AG09319 (cell line): ENCODE results near the gene KLHDC8A.

ENCODE experiments used
- DNase-seq: peaks from one replicate; pipeline ENCODE4 v3.0.0-alpha.2; 2010; ENCODE audit warnings: low read depth; ENCODE audit errors: extremely low read depth
- CTCF ChIP-seq: IDR thresholded peaks from 2 replicates; pipeline ENCODE4 v1.5.1; 2011; ENCODE audit warnings: low read depth, mild to moderate bottlenecking, inconsistent platforms, low read length, moderate library complexity

KLHDC8A gene

DNA sequence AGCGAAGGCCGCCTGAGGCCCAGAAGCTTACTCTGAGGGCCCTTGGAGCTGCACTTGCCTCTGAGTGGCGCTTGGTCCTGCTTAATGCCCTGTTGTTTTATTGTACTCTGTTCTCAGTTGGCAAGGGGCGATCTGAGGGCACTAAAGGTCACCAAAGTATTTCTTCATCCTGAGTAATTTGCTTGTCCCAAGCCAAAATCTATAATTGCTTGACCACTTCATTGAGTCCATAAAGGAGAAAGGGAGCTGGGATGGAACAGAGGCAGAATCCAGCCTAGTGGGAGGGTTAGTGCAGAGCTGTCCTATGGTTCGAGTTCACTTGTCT is 34.8 kb downstream of the KLHDC8A start:
- no peak for TF ChIP-seq CTCF
- no peak for DNase-seq

GRCh38 chr1:205321162-205321958 is 35.4 kb downstream of the KLHDC8A start, which contains the start of gene NUAK2:
NUAK2 (minus strand) TSS chr1:205321745; CDS start chr1:205321628, 117 bp downstream.
- no peak for DNase-seq
- peak; percentile 19 for TF ChIP-seq CTCF

GRCh38 chr1:205319081-205320018 is 37.4 kb downstream of the KLHDC8A start:
- TF ChIP-seq CTCF, result no peak
- peak; percentile 43 for DNase-seq

DNA sequence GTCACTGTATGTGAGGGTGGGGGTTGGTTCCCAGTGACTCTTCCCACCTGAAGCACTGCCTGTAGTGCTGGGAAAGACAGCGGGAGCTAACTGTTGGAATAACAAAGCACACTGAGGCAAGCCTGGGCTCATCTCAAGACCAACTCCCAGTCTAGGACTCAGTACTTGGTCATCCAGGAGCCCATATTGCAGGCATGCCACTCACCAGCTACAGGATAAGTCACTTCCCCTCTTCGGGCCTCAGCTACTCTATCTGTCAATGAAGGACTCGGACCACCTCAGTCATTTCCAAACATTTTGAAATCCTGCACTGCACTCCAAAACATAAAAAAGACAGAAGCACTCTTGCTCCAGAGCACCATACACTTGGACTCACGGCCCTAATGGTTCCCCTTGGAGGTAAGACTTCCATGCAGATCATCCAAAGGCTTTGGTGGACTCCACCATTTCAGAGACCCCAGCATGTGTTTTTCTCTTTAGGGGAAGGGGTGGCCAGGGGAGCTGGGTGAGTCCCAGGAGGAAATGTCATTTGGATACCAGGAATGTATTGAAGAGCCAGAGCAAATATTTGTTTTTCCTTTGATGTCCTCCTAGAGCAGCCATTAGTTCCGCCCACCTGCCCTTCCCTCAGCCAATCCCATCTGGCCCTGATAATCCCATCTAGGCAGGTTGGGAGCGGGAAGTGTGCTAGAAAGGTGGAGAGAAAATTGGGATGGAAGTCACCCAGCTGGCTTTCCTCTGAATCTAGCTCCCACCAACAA is 38.3 kb downstream of the KLHDC8A start:
- DNase-seq, result no peak

DNA sequence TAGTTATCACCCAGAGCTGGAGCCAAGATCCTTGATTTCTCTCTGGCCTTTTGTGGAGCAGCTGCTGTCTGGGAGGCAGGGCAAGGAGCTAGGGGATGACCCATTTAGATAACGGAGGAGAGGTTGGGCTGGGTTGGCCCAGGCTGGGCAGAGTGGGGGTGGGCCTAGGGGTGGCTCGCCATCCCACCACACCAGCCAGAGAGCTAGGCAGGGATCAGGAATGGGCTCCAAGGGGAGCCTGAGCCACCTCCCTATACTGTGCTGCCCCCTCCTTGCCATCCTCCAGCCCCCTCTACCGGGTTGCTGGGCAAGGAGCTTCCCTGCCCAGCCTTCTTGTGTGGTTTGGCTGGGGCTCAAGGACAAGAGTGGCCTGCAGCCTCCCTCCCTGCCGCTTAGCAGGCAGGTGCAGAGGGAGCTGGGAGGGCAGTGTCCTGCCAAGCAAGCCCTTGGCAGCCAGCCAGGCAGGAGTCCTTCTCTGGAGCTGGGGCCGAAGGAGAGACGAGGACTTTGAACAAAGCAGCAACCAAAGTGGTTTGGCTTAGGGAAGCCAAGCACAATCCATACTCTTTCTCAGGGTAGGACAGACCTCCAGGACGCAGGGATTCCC is 39.3 kb downstream of the KLHDC8A start:
- DNase-seq, result no peak
- no peak; the same call in 1 of the 2 replicates for TF ChIP-seq CTCF

More for the DNA sequence above, 38.3 kb downstream of the KLHDC8A start:
- TF ChIP-seq CTCF, result no peak

DNA sequence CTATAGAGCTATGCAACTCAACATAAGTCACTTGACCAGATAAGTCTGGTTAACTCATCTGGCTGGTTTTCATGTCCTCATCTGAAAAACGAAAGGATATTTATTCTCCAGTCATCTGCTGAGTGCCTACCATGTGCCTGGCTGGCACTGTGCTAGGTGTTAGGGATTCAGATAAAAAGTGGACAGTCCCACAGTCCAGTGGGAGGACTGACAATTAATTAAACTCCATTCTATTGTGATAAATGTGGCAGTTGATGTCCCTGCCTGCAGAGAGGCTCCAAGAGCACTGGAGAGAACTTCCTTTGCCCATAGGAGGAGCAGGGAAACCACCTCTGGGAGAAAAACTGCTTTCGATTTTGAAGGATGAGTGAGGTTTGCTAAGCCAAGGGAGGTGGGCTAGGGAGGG is 40.6 kb downstream of the KLHDC8A start:
- no peak for TF ChIP-seq CTCF
- DNase-seq, result no peak
